HL-60 (cell line): ENCODE data around the gene ESPNL.

ENCODE experiments used
- DNase-seq, 2 experiments: peaks; one replicate each; pipeline ENCODE4 v3.0.0-alpha.2; 2010 to 2020; ENCODE audit warnings: low read depth in 1 of 2, low spot score in 1 of 2
- H3K27ac ChIP-seq: fragments of 250-450 bp; sonication (Bioruptor Pico); replicated peaks from 2 replicates; pipeline ENCODE4 v1.5.1; 2020; ENCODE audit warnings: mild to moderate bottlenecking, moderate library complexity
- H3K27me3 ChIP-seq: fragments of 250-450 bp; sonication (Bioruptor Pico); 2 replicates; pipeline ENCODE4 v1.5.1; 2021; ENCODE audit warnings: mild to moderate bottlenecking, moderate library complexity; ENCODE audit not compliant: insufficient read depth, poor library complexity, severe bottlenecking
- H3K4me3 ChIP-seq: replicated peaks from 2 replicates; pipeline ENCODE4 v1.5.1; 2011; ENCODE audit warnings: mild to moderate bottlenecking, control low read depth, low read length; ENCODE audit not compliant: insufficient read depth
- CTCF ChIP-seq: IDR thresholded peaks from one replicate; pipeline ENCODE4 v1.5.1; 2011; ENCODE audit warnings: low read length, control low read depth, inconsistent platforms; ENCODE audit not compliant: insufficient read depth
- GABPA ChIP-seq: IDR thresholded peaks from 2 replicates; pipeline ENCODE4 v1.6.1; 2012; ENCODE audit warnings: low read depth
- POLR2AphosphoS5 ChIP-seq: IDR thresholded peaks from 2 replicates; pipeline ENCODE4 v1.6.1; 2012; ENCODE audit warnings: low read depth
- REST ChIP-seq: IDR thresholded peaks from 2 replicates; pipeline ENCODE4 v1.6.1; 2012; ENCODE audit warnings: low read depth; ENCODE audit not compliant: insufficient replicate concordance
- SPI1 ChIP-seq: IDR thresholded peaks from 2 replicates; pipeline ENCODE4 v1.6.1; 2012; ENCODE audit warnings: low read depth, mild to moderate bottlenecking, borderline replicate concordance

The ESPNL gene

GRCh38 chr2:238069877-238070276 is 30.3 kb upstream of the ESPNL start:
- DNase-seq: no peak
- Histone ChIP-seq H3K4me3 (no peak overlapping the region), H3K27ac (no peak overlapping the region), H3K27me3 (no peaks in the 10 kb centered on the region)
- no peak for TF ChIP-seq POLR2AphosphoS5
- TF ChIP-seq GABPA: no peak
- TF ChIP-seq CTCF: no peak
- no peak for TF ChIP-seq REST
- no peak for TF ChIP-seq SPI1

GRCh38 chr2:238075397-238075796 is 24.7 kb upstream of the ESPNL start:
- no peak overlapping the region for H3K4me3 ChIP-seq
- DNase-seq: no peak
- TF ChIP-seq GABPA (no peak), REST (no peak), POLR2AphosphoS5 (no peak), SPI1 (no peak), CTCF (no peak)
- H3K27me3 ChIP-seq: no peaks in the 10 kb centered on the region
- no peak overlapping the region for H3K27ac ChIP-seq

- Histone ChIP-seq H3K27me3 (no peaks in the 10 kb centered on the region), H3K27ac (no peak overlapping the region), H3K4me3 (no peak overlapping the region)
- TF ChIP-seq SPI1 (no peak), GABPA (no peak), POLR2AphosphoS5 (no peak), REST (no peak), CTCF (no peak)
- no peak for DNase-seq
Measured at GRCh38 chr2:238077292-238077691, 22.8 kb upstream of the ESPNL start.
